Peyer's patch (tissue), 4 donors: ENCODE data around the gene RAP2A. TPM values are rescaled to one million over a fixed set of nuclear protein-coding genes. Genes with fewer than 3 reads are reported as not detected.

Experiments
- DNase-seq, 3 donors: peaks; one replicate each; pipeline ENCODE4 v3.0.0-alpha.2; 2017 to 2019
- H3K27ac ChIP-seq, 4 donors: fragments of 200-600 bp; sonication (generic); one replicate each; pipeline ENCODE4 v1.5.1; 2016 to 2019
- H3K27me3 ChIP-seq, 2 donors: fragments of 200-600 bp; sonication (generic); one replicate each; pipeline ENCODE4 v1.5.1; 2019
- H3K36me3 ChIP-seq, 3 donors: fragments of 200-600 bp; sonication (generic); one replicate each; pipeline ENCODE4 v1.5.1; 2016 to 2019
- H3K4me1 ChIP-seq, 4 donors: fragments of 200-600 bp; sonication (generic); one replicate each; pipeline ENCODE4 v1.5.1; 2016 to 2019
- H3K4me3 ChIP-seq, 4 donors: fragments of 200-600 bp; sonication (generic); 1 replicate in 3 of 4; 2 replicates in 1 of 4; pipeline ENCODE4 v1.5.1; 2016 to 2019; ENCODE audit warnings: mild to moderate bottlenecking in 1 of 4
- H3K9me3 ChIP-seq, 4 donors: fragments of 200-600 bp; sonication (generic); one replicate each; pipeline ENCODE4 v1.5.1; 2016 to 2019; ENCODE audit warnings: mild to moderate bottlenecking in 1 of 4
- CTCF ChIP-seq, 6 experiments: fragments of 450-650 bp in 4 of 6; fragments of 200-600 bp in 2 of 6; sonication (generic) in 1 of 6; IDR thresholded peaks; one replicate each; pipeline ENCODE4 v1.5.1; 2017 to 2019; ENCODE audit warnings: antibody characterized with exemption in 6 of 6, mild to moderate bottlenecking in 3 of 6, moderate library complexity in 1 of 6
- POLR2A ChIP-seq, 2 donors: fragments of 450-650 bp; IDR thresholded peaks; one replicate each; pipeline ENCODE4 v1.5.1; 2017; ENCODE audit warnings: antibody characterized with exemption in 2 of 2, mild to moderate bottlenecking in 2 of 2, moderate library complexity in 2 of 2
- total RNA-seq, 4 donors: library from RNA; depleted of rRNA; stranded (reverse); fragments of >200 nt; gene quantifications; one replicate each; pipeline ENCODE4 v1.1.0, GENCODE V29; 2016

RAP2A gene
- total RNA-seq, 4 donors from 2014 or later, result 8.7 to 19.8 (median 16.4) TPM

- TF ChIP-seq POLR2A (IDR thresholded peaks at IDR 0.05), result no peak
- no peak for TF ChIP-seq CTCF (IDR thresholded peaks at IDR 0.05)
- H3K4me3 ChIP-seq, result no peak overlapping the region
- no peak overlapping the region for H3K27ac ChIP-seq
- H3K4me1 ChIP-seq, result no peaks in the 10 kb centered on the region
- no peak for DNase-seq
- no peaks in the 10 kb centered on the region for H3K27me3 ChIP-seq
- H3K36me3 ChIP-seq, result no peaks in the 10 kb centered on the region
- no peaks in the 10 kb centered on the region for H3K9me3 ChIP-seq
Observed at GRCh38 chr13:97492257-97492656, 58.3 kb downstream of the RAP2A start.

GRCh38 chr13:97492684-97493371 lies 58.9 kb downstream of the RAP2A start:
- H3K4me1 ChIP-seq, result no peaks in the 10 kb centered on the region
- no peak for DNase-seq
- no peak overlapping the region for H3K27ac ChIP-seq
- no peak overlapping the region for H3K4me3 ChIP-seq
- H3K36me3 ChIP-seq, result no peaks in the 10 kb centered on the region
- TF ChIP-seq POLR2A (IDR thresholded peaks at IDR 0.05) (no peak), CTCF (IDR thresholded peaks at IDR 0.05) (no peak)
- no peaks in the 10 kb centered on the region for H3K27me3 ChIP-seq
- no peaks in the 10 kb centered on the region for H3K9me3 ChIP-seq

GRCh38 chr13:97493456-97493855 lies 59.5 kb downstream of the RAP2A start:
- no peaks in the 10 kb centered on the region for H3K27me3 ChIP-seq
- no peaks in the 10 kb centered on the region for H3K36me3 ChIP-seq
- TF ChIP-seq CTCF (IDR thresholded peaks at IDR 0.05) (no peak), POLR2A (IDR thresholded peaks at IDR 0.05) (no peak)
- no peak overlapping the region for H3K4me3 ChIP-seq
- H3K9me3 ChIP-seq, result no peaks in the 10 kb centered on the region
- no peak overlapping the region for H3K27ac ChIP-seq
- no peak for DNase-seq
- no peaks in the 10 kb centered on the region for H3K4me1 ChIP-seq

GRCh38 chr13:97495678-97496077 lies 61.7 kb downstream of the RAP2A start:
- H3K27me3 ChIP-seq, result no peaks in the 10 kb centered on the region
- TF ChIP-seq POLR2A (IDR thresholded peaks at IDR 0.05) (no peak), CTCF (IDR thresholded peaks at IDR 0.05) (no peak)
- H3K36me3 ChIP-seq, result no peaks in the 10 kb centered on the region
- no peaks in the 10 kb centered on the region for H3K9me3 ChIP-seq
- H3K4me1 ChIP-seq, result no peaks in the 10 kb centered on the region
- DNase-seq, result no peak
- H3K27ac ChIP-seq, result no peak overlapping the region
- H3K4me3 ChIP-seq, result no peak overlapping the region

- H3K9me3 ChIP-seq, result no peaks in the 10 kb centered on the region
- no peak overlapping the region for H3K4me3 ChIP-seq
- no peaks in the 10 kb centered on the region for H3K27me3 ChIP-seq
- TF ChIP-seq POLR2A (IDR thresholded peaks at IDR 0.05), result no peak
- TF ChIP-seq CTCF (IDR thresholded peaks at IDR 0.05), result no peak
- no peaks in the 10 kb centered on the region for H3K36me3 ChIP-seq
- no peaks in the 10 kb centered on the region for H3K4me1 ChIP-seq
- DNase-seq, result no peak
- H3K27ac ChIP-seq, result no peak overlapping the region
Observed at GRCh38 chr13:97496511-97496910, 62.5 kb downstream of the RAP2A start.

GRCh38 chr13:97497400-97497799 lies 63.4 kb downstream of the RAP2A start:
- no peaks in the 10 kb centered on the region for H3K36me3 ChIP-seq
- DNase-seq, result no peak
- no peaks in the 10 kb centered on the region for H3K9me3 ChIP-seq
- TF ChIP-seq POLR2A (IDR thresholded peaks at IDR 0.05) (no peak), CTCF (IDR thresholded peaks at IDR 0.05) (no peak)
- peaks cover 0 to 2% (median 0%) of the 10 kb centered on the region in 4 donors for H3K4me1 ChIP-seq
- H3K27ac ChIP-seq, result no peak overlapping the region
- no peaks in the 10 kb centered on the region for H3K27me3 ChIP-seq
- no peak overlapping the region for H3K4me3 ChIP-seq
